ENCODE results near the gene ALDH4A1.

- TF ChIP-seq CTCF (conservative IDR thresholded peaks at IDR 0.05; ENCODE audit: low read depth, low read length): no peak
- TF ChIP-seq EZH2 (IDR thresholded peaks at IDR 0.05; ENCODE audit: borderline replicate concordance, low read depth, low read length, poor library complexity, severe bottlenecking): no peak
These were observed 21.2 kb downstream of the ALDH4A1 start for GRCh38 chr1:18881164-18881563.
